ENCODE data around the gene CCM2. TPM values are rescaled to one million over a fixed set of nuclear protein-coding genes. Genes with fewer than 3 reads are reported as not detected.
"Not testable (repeated sequence)": the region's sequence is repeated elsewhere in the genome, so short reads cannot be mapped to it uniquely, and the experiment has no call there.

CCM2 gene
- total RNA-seq, 4 donors from 2014 or later, result 41.1 to 46.3 (median 44.0) TPM

- 37 to 44% methylated on average over 9 of the region's 9 CpGs for WGBS, 2 donors
- H3K4me3 ChIP-seq, result no peak overlapping the region
- H3K27me3 ChIP-seq, result no peaks in the 10 kb centered on the region
- no peaks in the 10 kb centered on the region for H3K9me3 ChIP-seq
- TF ChIP-seq POLR2A (IDR thresholded peaks at IDR 0.05) (no peak), EP300 (IDR thresholded peaks at IDR 0.05) (peak in 1 of 2 donors; percentile 18)
- H3K4me1 ChIP-seq, result peaks cover 0 to 32% (median 12%) of the 10 kb centered on the region in 4 donors
- H3K27ac ChIP-seq, result peak overlapping the region; percentile 38 to 89 (median 69)
- no peak for DNase-seq (ENCODE audit: low spot score in 2 of 2)
- no peaks in the 10 kb centered on the region for H3K36me3 ChIP-seq
Observed at GRCh38 chr7:44990109-44991023, 9.6 kb upstream of the CCM2 start.

GRCh38 chr7:44992004-44992795 lies 7.8 kb upstream of the CCM2 start:
- 78 to 83% methylated on average over 18 to 21 of the region's 21 CpGs for WGBS, 2 donors
- H3K4me3 ChIP-seq, result not testable (repeated sequence)

GRCh38 chr7:44994877-44995554 lies 5.0 kb upstream of the CCM2 start:
- Histone ChIP-seq H3K36me3 (no peaks in the 10 kb centered on the region), H3K9me3 (no peaks in the 10 kb centered on the region), H3K27ac (no peak overlapping the region), H3K27me3 (no peaks in the 10 kb centered on the region), H3K4me1 (peaks cover 0 to 19% (median 6%) of the 10 kb centered on the region in 4 donors), H3K4me3 (no peak overlapping the region)
- no peak for TF ChIP-seq POLR2A (IDR thresholded peaks at IDR 0.05)
- no peak for TF ChIP-seq CTCF (IDR thresholded peaks at IDR 0.05)
- no peak for TF ChIP-seq EP300 (IDR thresholded peaks at IDR 0.05)
- 81% methylated on average over 5 of the region's 5 CpGs for WGBS, 2 donors
- DNase-seq (ENCODE audit: low spot score in 2 of 2), result no peak

More at GRCh38 chr7:44992004-44992795, 7.8 kb upstream of the CCM2 start:
- not testable (repeated sequence) for H3K9me3 ChIP-seq; H3K27me3 ChIP-seq; DNase-seq (ENCODE audit: low spot score in 2 of 2); H3K36me3 ChIP-seq; H3K27ac ChIP-seq
- peaks cover 0 to 19% (median 6%) of the 10 kb centered on the region in 4 donors for H3K4me1 ChIP-seq

- H3K27me3 ChIP-seq, result no peaks in the 10 kb centered on the region
- peaks cover 0 to 13% (median 4%) of the 10 kb centered on the region in 4 donors for H3K4me1 ChIP-seq
- no peak overlapping the region for H3K27ac ChIP-seq
- DNase-seq (ENCODE audit: low spot score in 2 of 2), result no peak
- H3K36me3 ChIP-seq, result no peaks in the 10 kb centered on the region
- 91 to 93% methylated on average over 8 of the region's 8 CpGs for WGBS, 2 donors
- no peaks in the 10 kb centered on the region for H3K9me3 ChIP-seq
- H3K4me3 ChIP-seq, result no peak overlapping the region
- no peak for TF ChIP-seq POLR2A (IDR thresholded peaks at IDR 0.05)
- TF ChIP-seq EP300 (IDR thresholded peaks at IDR 0.05), result no peak
- TF ChIP-seq CTCF (IDR thresholded peaks at IDR 0.05), result no peak
Observed at GRCh38 chr7:44995555-44996493, 4.2 kb upstream of the CCM2 start.

- TF ChIP-seq POLR2A (IDR thresholded peaks at IDR 0.05) (no peak), CTCF (IDR thresholded peaks at IDR 0.05) (no peak), EP300 (IDR thresholded peaks at IDR 0.05) (no peak)
- peak overlapping the region in 3 of 4 donors; percentile 40 to 91 (median 55) for H3K4me3 ChIP-seq
- H3K27me3 ChIP-seq, result no peaks in the 10 kb centered on the region
- H3K4me1 ChIP-seq, result peaks cover 0 to 33% (median 15%) of the 10 kb centered on the region in 4 donors
- H3K27ac ChIP-seq, result peak overlapping the region; percentile 74 to 93 (median 81)
- no peaks in the 10 kb centered on the region for H3K9me3 ChIP-seq
- 75 to 76% methylated on average over 4 of the region's 4 CpGs for WGBS, 2 donors
- DNase-seq (ENCODE audit: low spot score in 2 of 2), result no peak
- H3K36me3 ChIP-seq, result no peaks in the 10 kb centered on the region
Observed at GRCh38 chr7:44998153-44998871, 1.7 kb upstream of the CCM2 start.

All from tibial nerve (tissue), 4 donors.